DND-41 (cell line): Measurements from ENCODE around the gene USP1.

ENCODE experiments used
- ATAC-seq: fragments of 200-7000 bp; cut with Tn5 transposase; 3 replicates; pipeline ENCODE4 v1.9.1; 2021; ENCODE audit warnings: low read depth; ENCODE audit not compliant: insufficient read depth
- DNase-seq: peaks from one replicate; pipeline ENCODE4 v3.0.0-alpha.2; 2020
- H2AFZ ChIP-seq: 2 replicates; pipeline ENCODE4 v1.6.0; 2012; ENCODE audit warnings: low read depth, low read length
- H3K27ac ChIP-seq: 2 replicates; pipeline ENCODE4 v1.5.1; 2012; ENCODE audit warnings: low read length, inconsistent platforms
- H3K27me3 ChIP-seq: fragments of 200-600 bp; sonication (generic); 2 replicates; pipeline ENCODE4 v1.6.0; 2012; ENCODE audit warnings: low read length, mild to moderate bottlenecking, inconsistent platforms; ENCODE audit not compliant: insufficient read depth, poor library complexity
- H3K36me3 ChIP-seq: 2 replicates; pipeline ENCODE4 v1.5.1; 2012; ENCODE audit warnings: low read length, inconsistent platforms; ENCODE audit not compliant: insufficient read depth
- H3K4me1 ChIP-seq: 2 replicates; pipeline ENCODE4 v1.5.1; 2012; ENCODE audit warnings: mild to moderate bottlenecking, low read length; ENCODE audit not compliant: insufficient read depth
- H3K4me2 ChIP-seq: 2 replicates; pipeline ENCODE4 v1.6.0; 2012; ENCODE audit warnings: mild to moderate bottlenecking, moderate library complexity, low read length, inconsistent platforms; ENCODE audit not compliant: insufficient read depth
- H3K4me3 ChIP-seq, 2 experiments: fragments of 200-600 bp in 1 of 2; shearing (Covaris generic) in 1 of 2; 2 replicates each; pipeline ENCODE4 v1.5.1; 2012 to 2016; ENCODE audit warnings: inconsistent platforms in 2 of 2, low read length in 2 of 2, mild to moderate bottlenecking in 2 of 2, low read depth in 1 of 2, moderate library complexity in 1 of 2
- H3K79me2 ChIP-seq: 2 replicates; pipeline ENCODE4 v1.6.0; 2012; ENCODE audit warnings: low read length, inconsistent platforms; ENCODE audit not compliant: insufficient read depth
- H3K9ac ChIP-seq: 2 replicates; pipeline ENCODE4 v1.6.0; 2012; ENCODE audit warnings: low read depth, mild to moderate bottlenecking, inconsistent platforms, low read length, moderate library complexity
- H3K9me3 ChIP-seq: 2 replicates; pipeline ENCODE4 v1.5.1; 2012; ENCODE audit warnings: low read length, moderate library complexity, mild to moderate bottlenecking, inconsistent platforms; ENCODE audit not compliant: insufficient read depth, severe bottlenecking
- H4K20me1 ChIP-seq: 2 replicates; pipeline ENCODE4 v1.6.0; 2012; ENCODE audit warnings: low read length; ENCODE audit not compliant: insufficient read depth
- CTCF ChIP-seq: IDR thresholded peaks from 2 replicates; pipeline ENCODE4 v1.5.1; 2012; ENCODE audit warnings: borderline replicate concordance, low read length, moderate library complexity, mild to moderate bottlenecking; ENCODE audit not compliant: poor library complexity, severe bottlenecking; ENCODE audit errors: extremely low read depth
- EZH2 ChIP-seq: IDR thresholded peaks from 3 replicates; pipeline ENCODE4 v1.6.1; 2012; ENCODE audit warnings: borderline replicate concordance, low read depth, mild to moderate bottlenecking, moderate library complexity, low read length, inconsistent platforms; ENCODE audit not compliant: severe bottlenecking

The USP1 gene

DNA sequence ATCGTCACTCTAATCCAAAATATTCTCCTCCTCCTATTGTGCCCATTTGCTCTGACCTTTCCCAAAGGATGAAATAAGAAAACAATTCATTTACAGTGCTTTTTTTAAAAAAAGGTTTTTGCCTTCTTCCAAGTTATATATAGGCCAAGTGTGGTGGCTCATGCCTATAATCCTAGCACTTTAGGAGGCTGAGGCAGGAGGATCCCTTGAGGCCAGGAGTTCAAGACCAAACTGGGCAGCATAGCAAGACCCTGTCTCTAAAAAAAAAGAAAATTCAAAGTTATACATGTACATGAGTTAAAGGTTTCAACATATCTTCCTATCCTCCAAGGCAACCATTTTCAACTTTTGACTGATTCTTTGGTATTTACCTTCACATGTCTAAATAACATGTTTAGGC, 10.1 kb upstream of the USP1 start:
- DNase-seq (no peak), ATAC-seq (no peak)
- H4K20me1 ChIP-seq, result no peaks in the 10 kb centered on the region
- H3K27me3 ChIP-seq, result peaks cover 2% of the 10 kb centered on the region
- H3K4me3 ChIP-seq, result no peak overlapping the region
- H3K9ac ChIP-seq, result no peak overlapping the region
- no peaks in the 10 kb centered on the region for H3K36me3 ChIP-seq
- no peaks in the 10 kb centered on the region for H3K79me2 ChIP-seq
- no peak overlapping the region for H3K27ac ChIP-seq
- TF ChIP-seq CTCF, result no peak
- TF ChIP-seq EZH2, result no peak
- H2AFZ ChIP-seq, result no peak overlapping the region
- H3K4me2 ChIP-seq, result no peak overlapping the region
- H3K9me3 ChIP-seq, result no peaks in the 10 kb centered on the region
- H3K4me1 ChIP-seq, result no peaks in the 10 kb centered on the region

DNA sequence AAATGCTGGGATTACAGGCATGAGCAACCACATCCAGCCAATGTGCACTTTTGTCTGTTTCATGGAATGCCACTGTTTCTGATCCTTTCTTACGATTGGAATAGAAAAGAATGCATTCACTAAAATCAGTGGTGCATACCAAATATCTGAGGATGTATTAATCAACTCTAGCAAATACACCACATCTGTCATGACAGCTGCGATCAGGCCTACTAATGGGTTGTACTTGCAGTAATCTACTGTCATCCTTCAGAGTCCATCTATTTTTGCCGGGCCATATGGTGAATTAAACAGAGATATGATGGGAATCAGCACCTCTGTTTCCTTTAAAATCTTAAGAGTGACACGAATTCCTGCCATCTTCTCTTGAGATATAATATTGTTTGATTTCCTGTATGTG, 8.5 kb upstream of the USP1 start:
- H3K4me2 ChIP-seq, result no peak overlapping the region
- ATAC-seq, result no peak
- H3K9me3 ChIP-seq, result no peaks in the 10 kb centered on the region
- H2AFZ ChIP-seq, result no peak overlapping the region
- H3K79me2 ChIP-seq, result no peaks in the 10 kb centered on the region
- TF ChIP-seq EZH2 (no peak), CTCF (no peak)
- H3K27me3 ChIP-seq, result peaks cover 2% of the 10 kb centered on the region
- no peak overlapping the region for H3K4me3 ChIP-seq
- no peak overlapping the region for H3K9ac ChIP-seq
- H3K4me1 ChIP-seq, result no peaks in the 10 kb centered on the region
- DNase-seq, result no peak
- no peak overlapping the region for H3K27ac ChIP-seq
- H4K20me1 ChIP-seq, result no peaks in the 10 kb centered on the region
- H3K36me3 ChIP-seq, result no peaks in the 10 kb centered on the region

DNA sequence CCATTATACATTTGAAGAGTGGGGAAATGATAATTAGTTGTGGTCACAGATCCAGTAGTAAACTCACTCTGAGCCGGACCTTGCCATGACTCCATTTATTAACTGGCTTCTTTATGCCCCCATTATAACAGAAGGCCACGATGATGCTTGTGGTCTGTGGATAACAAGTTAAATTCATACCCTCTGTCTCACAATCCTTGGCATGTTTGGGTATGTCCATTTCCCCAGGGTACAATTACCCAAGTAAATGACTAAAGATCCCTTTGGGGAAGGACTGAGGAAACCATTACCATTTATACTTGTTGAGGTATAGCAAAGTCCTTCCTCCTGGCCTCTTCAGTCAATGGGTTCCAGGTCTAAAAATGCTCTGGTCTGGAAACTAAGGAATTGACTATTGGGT, 7.3 kb upstream of the USP1 start:
- H3K9me3 ChIP-seq, result no peaks in the 10 kb centered on the region
- peaks cover 2% of the 10 kb centered on the region for H3K27me3 ChIP-seq
- no peaks in the 10 kb centered on the region for H3K36me3 ChIP-seq
- H3K27ac ChIP-seq, result no peak overlapping the region
- no peak overlapping the region for H3K4me2 ChIP-seq
- ATAC-seq (no peak), DNase-seq (no peak)
- H3K9ac ChIP-seq, result no peak overlapping the region
- TF ChIP-seq CTCF (no peak), EZH2 (no peak)
- no peaks in the 10 kb centered on the region for H4K20me1 ChIP-seq
- no peaks in the 10 kb centered on the region for H3K79me2 ChIP-seq
- H3K4me1 ChIP-seq, result no peaks in the 10 kb centered on the region; the same call in 1 of the 2 replicates
- no peak overlapping the region for H3K4me3 ChIP-seq
- no peak overlapping the region for H2AFZ ChIP-seq
